Measurements from ENCODE around the gene CRYBG2. TPM values are rescaled to one million over a fixed set of nuclear protein-coding genes. Genes with fewer than 3 reads are reported as not detected.
A peak's percentile ranks its signal among the peaks of the same experiment; 100 is the strongest.

The CRYBG2 gene
- total RNA-seq, 2 experiments from 2014 or later, result 1.3 to 1.4 TPM

- H3K9me3 Mint-ChIP-seq, result no peaks in the 10 kb centered on the region
- peak overlapping the region; percentile 89 to 94 for H3K27ac ChIP-seq (ENCODE audit: low read depth in 1 of 2, low read length in 2 of 2)
- no peak overlapping the region for H3K4me3 ChIP-seq (ENCODE audit: low read length)
- CTCF ChIA-PET, result interaction anchor here (8.8 kb wide), 1 partner anchor 28 kb away, joined by 223 read pairs; the partner anchor contains the start of gene CD52
- H3K9me3 ChIP-seq (ENCODE audit: control insufficient read depth in 1 of 2, insufficient read depth in 1 of 2, low read length in 2 of 2), result no peaks in the 10 kb centered on the region
- POLR2A ChIA-PET, result interaction anchor here (2.4 to 20.7 kb wide), 3 partner anchors 9 to 30 kb away, joined by 6 to 977 read pairs (median 270); partner anchors contain the start of genes CD52 and UBXN11
- peaks cover 11% of the 10 kb centered on the region for H3K36me3 Mint-ChIP-seq (ENCODE audit: low read depth)
- H3K36me3 ChIP-seq (ENCODE audit: insufficient read depth, low read length), result peaks cover 7% of the 10 kb centered on the region
- H3K4me1 ChIP-seq (ENCODE audit: insufficient read depth, low read length), result peaks cover 80% of the 10 kb centered on the region
- no peaks in the 10 kb centered on the region for H3K27me3 ChIP-seq (ENCODE audit: control insufficient read depth in 1 of 2, insufficient read depth in 2 of 2, low read length in 2 of 2)
- intact Hi-C loops (cut with DNase I, micrococcal nuclease), result no loop called here
- DNase-seq, result no peak
- no peaks in the 10 kb centered on the region for H3K27me3 Mint-ChIP-seq
- TF ChIP-seq, protein P1, sequence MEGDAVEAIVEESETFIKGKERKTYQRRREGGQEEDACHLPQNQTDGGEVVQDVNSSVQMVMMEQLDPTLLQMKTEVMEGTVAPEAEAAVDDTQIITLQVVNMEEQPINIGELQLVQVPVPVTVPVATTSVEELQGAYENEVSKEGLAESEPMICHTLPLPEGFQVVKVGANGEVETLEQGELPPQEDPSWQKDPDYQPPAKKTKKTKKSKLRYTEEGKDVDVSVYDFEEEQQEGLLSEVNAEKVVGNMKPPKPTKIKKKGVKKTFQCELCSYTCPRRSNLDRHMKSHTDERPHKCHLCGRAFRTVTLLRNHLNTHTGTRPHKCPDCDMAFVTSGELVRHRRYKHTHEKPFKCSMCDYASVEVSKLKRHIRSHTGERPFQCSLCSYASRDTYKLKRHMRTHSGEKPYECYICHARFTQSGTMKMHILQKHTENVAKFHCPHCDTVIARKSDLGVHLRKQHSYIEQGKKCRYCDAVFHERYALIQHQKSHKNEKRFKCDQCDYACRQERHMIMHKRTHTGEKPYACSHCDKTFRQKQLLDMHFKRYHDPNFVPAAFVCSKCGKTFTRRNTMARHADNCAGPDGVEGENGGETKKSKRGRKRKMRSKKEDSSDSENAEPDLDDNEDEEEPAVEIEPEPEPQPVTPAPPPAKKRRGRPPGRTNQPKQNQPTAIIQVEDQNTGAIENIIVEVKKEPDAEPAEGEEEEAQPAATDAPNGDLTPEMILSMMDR (IDR thresholded peaks at IDR 0.05), result no peak
- peak overlapping the region; percentile 95 for H3K27ac Mint-ChIP-seq
- no peak overlapping the region for H3K4me3 Mint-ChIP-seq
- no peak for ATAC-seq (ENCODE audit: poor library complexity)
- H3K4me1 Mint-ChIP-seq (ENCODE audit: low read depth), result peaks cover 71% of the 10 kb centered on the region
Measured at GRCh38 chr1:26291433-26291832, 62.5 kb downstream of the CRYBG2 start.

GRCh38 chr1:26290882-26291261, 63.1 kb downstream of the CRYBG2 start:
- H3K4me3 Mint-ChIP-seq, result no peak overlapping the region
- POLR2A ChIA-PET, result interaction anchor here (2.4 to 20.7 kb wide), 4 partner anchors 9 to 31 kb away, joined by 6 to 977 read pairs (median 152); partner anchors contain the start of genes CD52, SH3BGRL3 and UBXN11
- H3K4me1 Mint-ChIP-seq (ENCODE audit: low read depth), result peaks cover 72% of the 10 kb centered on the region

GRCh38 chr1:26290122-26290881, 63.6 kb downstream of the CRYBG2 start:
- ATAC-seq (ENCODE audit: poor library complexity), result no peak
- POLR2A ChIA-PET, result interaction anchor here (1.4 to 20.7 kb wide), 6 partner anchors 10 to 182 kb away, joined by 4 to 977 read pairs (median 24); partner anchors contain the start of genes CD52, HMGN2, SH3BGRL3 and UBXN11

More at GRCh38 chr1:26290882-26291261, 63.1 kb downstream of the CRYBG2 start:
- Histone ChIP-seq H3K4me1 (ENCODE audit: insufficient read depth, low read length) (peaks cover 86% of the 10 kb centered on the region), H3K27ac (ENCODE audit: low read depth in 1 of 2, low read length in 2 of 2) (peak overlapping the region; percentile 89 to 94), H3K9me3 (ENCODE audit: control insufficient read depth in 1 of 2, insufficient read depth in 1 of 2, low read length in 2 of 2) (no peaks in the 10 kb centered on the region), H3K27me3 (ENCODE audit: control insufficient read depth in 1 of 2, insufficient read depth in 2 of 2, low read length in 2 of 2) (no peaks in the 10 kb centered on the region), H3K4me3 (ENCODE audit: low read length) (no peak overlapping the region), H3K36me3 (ENCODE audit: insufficient read depth, low read length) (peaks cover 4% of the 10 kb centered on the region)
- peak overlapping the region; percentile 95 for H3K27ac Mint-ChIP-seq
- CTCF ChIA-PET, result interaction anchor here (4.8 to 8.8 kb wide), 3 partner anchors 15 to 28 kb away, joined by 33 to 223 read pairs (median 88); partner anchors contain the start of genes CD52 and UBXN11
- ATAC-seq (ENCODE audit: poor library complexity) (no peak), DNase-seq (no peak)
- H3K9me3 Mint-ChIP-seq, result no peaks in the 10 kb centered on the region
- TF ChIP-seq, protein P1 (IDR thresholded peaks at IDR 0.05), result no peak
- intact Hi-C loops (cut with DNase I, micrococcal nuclease), result loop anchor here in 1 of 2 experiments (1.0 kb wide), 1 partner anchor 12 kb away; no protein-coding TSS in a partner anchor
- H3K27me3 Mint-ChIP-seq, result no peaks in the 10 kb centered on the region
- H3K36me3 Mint-ChIP-seq (ENCODE audit: low read depth), result peaks cover 5% of the 10 kb centered on the region

More at GRCh38 chr1:26290122-26290881, 63.6 kb downstream of the CRYBG2 start:
- Mint-ChIP-seq H3K4me3 (peak overlapping the region; percentile 60), H3K27me3 (no peaks in the 10 kb centered on the region), H3K4me1 (ENCODE audit: low read depth) (peaks cover 78% of the 10 kb centered on the region), H3K27ac (peak overlapping the region; percentile 95), H3K36me3 (ENCODE audit: low read depth) (no peaks in the 10 kb centered on the region), H3K9me3 (no peaks in the 10 kb centered on the region)
- Histone ChIP-seq H3K36me3 (ENCODE audit: insufficient read depth, low read length) (no peaks in the 10 kb centered on the region), H3K9me3 (ENCODE audit: control insufficient read depth in 1 of 2, insufficient read depth in 1 of 2, low read length in 2 of 2) (no peaks in the 10 kb centered on the region), H3K27ac (ENCODE audit: low read depth in 1 of 2, low read length in 2 of 2) (peak overlapping the region; percentile 89 to 94), H3K27me3 (ENCODE audit: control insufficient read depth in 1 of 2, insufficient read depth in 2 of 2, low read length in 2 of 2) (no peaks in the 10 kb centered on the region), H3K4me3 (ENCODE audit: low read length) (no peak overlapping the region), H3K4me1 (ENCODE audit: insufficient read depth, low read length) (peaks cover 89% of the 10 kb centered on the region)
- peak in 5 of 14 experiments; percentile 11 to 71 (median 59) for DNase-seq
- intact Hi-C loops (cut with DNase I, micrococcal nuclease), result loop anchor here in 1 of 2 experiments (1.0 kb wide), 1 partner anchor 13 kb away; no protein-coding TSS in a partner anchor
- CTCF ChIA-PET, result interaction anchor here (0.9 to 8.8 kb wide), 7 partner anchors 11 to 121 kb away, joined by 3 to 223 read pairs (median 17); partner anchors contain the start of genes CD52, SH3BGRL3, UBXN11 and ZNF593
- TF ChIP-seq, protein P1 (IDR thresholded peaks at IDR 0.05), result no peak

Measured in CD4-positive, alpha-beta T cell (primary cell).